HepG2 (cell line): Measurements from ENCODE around the gene KPNB1. TPM values are rescaled to one million over a fixed set of nuclear protein-coding genes. Genes with fewer than 3 reads are reported as not detected.

Experiments used
- AHR ChIP-seq: IDR thresholded peaks from 2 replicates; pipeline ENCODE4 v1.6.1; 2018; ENCODE audit warnings: missing genetic modification reagents, missing compliant biosample characterization
- FOSL1 ChIP-seq: sonication (generic); formaldehyde crosslinking; IDR thresholded peaks from 2 replicates; pipeline ENCODE4 v1.9.0; 2021; ENCODE audit warnings: missing genetic modification reagents, borderline replicate concordance
- HNRNPK ChIP-seq: fragments of 200-400 bp; formaldehyde crosslinking; IDR thresholded peaks from 2 replicates; pipeline ENCODE4 v1.6.1; 2018; ENCODE audit warnings: low read length, low read depth, moderate library complexity, mild to moderate bottlenecking; ENCODE audit not compliant: poor library complexity, severe bottlenecking
- HNRNPLL ChIP-seq: fragments of 200-400 bp; formaldehyde crosslinking; IDR thresholded peaks from 2 replicates; pipeline ENCODE4 v1.6.1; 2017; ENCODE audit warnings: mild to moderate bottlenecking, low read depth, low read length; ENCODE audit not compliant: poor library complexity, severe bottlenecking
- MAX ChIP-seq: IDR thresholded peaks from 2 replicates; pipeline ENCODE4 v1.6.1; 2012; ENCODE audit warnings: inconsistent platforms
- NFRKB ChIP-seq: fragments of 450-650 bp; IDR thresholded peaks from 2 replicates; pipeline ENCODE4 v1.6.1; 2017
- NONO ChIP-seq, 2 experiments: fragments of 450-650 bp in 1 of 2; sonication (generic) in 1 of 2; formaldehyde crosslinking in 1 of 2; IDR thresholded peaks in 1 of 2; conservative IDR thresholded peaks in 1 of 2; 2 replicates each; pipeline versions ENCODE4 v1.6.1 to v1.8.0; 2017 to 2022; ENCODE audit warnings: mild to moderate bottlenecking in 1 of 2, missing genetic modification reagents in 1 of 2, moderate library complexity in 1 of 2
- REXO4 ChIP-seq: sonication (generic); formaldehyde crosslinking; IDR thresholded peaks from 2 replicates; pipeline ENCODE4 v1.8.0; 2022; ENCODE audit warnings: missing genetic modification reagents, mild to moderate bottlenecking, borderline replicate concordance
- SMAD9 ChIP-seq: sonication (generic); formaldehyde crosslinking; IDR thresholded peaks from 2 replicates; pipeline ENCODE4 v1.5.1; 2020; ENCODE audit warnings: mild to moderate bottlenecking, missing genetic modification reagents
- SMARCE1 ChIP-seq: fragments of 450-650 bp; IDR thresholded peaks from 2 replicates; pipeline ENCODE4 v1.6.1; 2017; ENCODE audit warnings: borderline replicate concordance
- TCF7L2 ChIP-seq: IDR thresholded peaks from 2 replicates; pipeline ENCODE4 v1.6.1; 2011; ENCODE audit warnings: mild to moderate bottlenecking, low read depth, low read length, moderate library complexity
- TMF1 ChIP-seq: sonication (generic); formaldehyde crosslinking; IDR thresholded peaks from 2 replicates; pipeline ENCODE4 v1.8.1; 2022; ENCODE audit warnings: low read depth, missing genetic modification reagents
- ZNF510 ChIP-seq: sonication (generic); formaldehyde crosslinking; IDR thresholded peaks from 2 replicates; pipeline ENCODE4 v1.4.0; 2020; ENCODE audit warnings: low read depth, mild to moderate bottlenecking, missing genetic modification reagents
- ZNF512B ChIP-seq: sonication (generic); formaldehyde crosslinking; IDR thresholded peaks from 2 replicates; pipeline ENCODE4 v1.5.1; 2020; ENCODE audit warnings: missing genetic modification reagents, mild to moderate bottlenecking, borderline replicate concordance
- ZNF552 ChIP-seq: sonication (generic); formaldehyde crosslinking; IDR thresholded peaks from 2 replicates; pipeline ENCODE4 v1.9.0; 2022; ENCODE audit warnings: missing genetic modification reagents, mild to moderate bottlenecking, borderline replicate concordance
- ZNF772 ChIP-seq: sonication (generic); formaldehyde crosslinking; IDR thresholded peaks from 2 replicates; pipeline ENCODE4 v1.5.0; 2020; ENCODE audit warnings: mild to moderate bottlenecking, missing genetic modification reagents
- ZNF816 ChIP-seq: sonication (generic); formaldehyde crosslinking; IDR thresholded peaks from 2 replicates; pipeline ENCODE4 v1.8.0; 2022; ENCODE audit warnings: missing genetic modification reagents, mild to moderate bottlenecking, borderline replicate concordance
- polyA plus RNA-seq, 8 experiments: library from polyadenylated mRNA; depleted of rRNA in 3 of 8; stranded (reverse) in 7 of 8; unstranded in 1 of 8; fragments of >200 nt; fragmentation: Illumina TruSeq in 4 of 8; extraction: Trizol in 4 of 8; gene quantifications; 2 replicates each; pipeline versions ENCODE4 v1.2.1 to v1.2.3, GENCODE V29; 2011 to 2016; ENCODE audit warnings: low read depth in 4 of 8, missing spikeins in 1 of 8, mixed read lengths in 1 of 8; ENCODE audit not compliant: insufficient read depth in 1 of 8
- total RNA-seq, 5 experiments: library from RNA; depleted of rRNA; stranded (reverse); fragments of >200 nt; fragmentation: Illumina TruSeq; extraction: Trizol; gene quantifications; 2 replicates each; pipeline ENCODE4 v1.2.3, GENCODE V29; 2016; ENCODE audit warnings: low read depth in 1 of 5
- TF ChIP-seq, protein P1 (sequence below): sonication (generic); formaldehyde crosslinking; IDR thresholded peaks from 2 replicates; pipeline ENCODE4 v1.5.1; 2020; ENCODE audit warnings: mild to moderate bottlenecking, missing genetic modification reagents, moderate library complexity
- TF ChIP-seq, protein P2 (sequence below): sonication (generic); formaldehyde crosslinking; IDR thresholded peaks from 2 replicates; pipeline ENCODE4 v1.4.0; 2020; ENCODE audit warnings: mild to moderate bottlenecking, missing genetic modification reagents
- TF ChIP-seq, protein P3 (sequence below): sonication (generic); formaldehyde crosslinking; IDR thresholded peaks from 2 replicates; pipeline ENCODE4 v1.9.0; 2021; ENCODE audit warnings: missing genetic modification reagents, borderline replicate concordance
- TF ChIP-seq, protein P4 (sequence below): sonication (generic); formaldehyde crosslinking; IDR thresholded peaks from 2 replicates; pipeline ENCODE4 v1.8.0; 2022; ENCODE audit warnings: missing genetic modification reagents, low read depth, mild to moderate bottlenecking, borderline replicate concordance

Gene KPNB1
- total and polyA plus RNA-seq, 2 of the 13 experiments (the other 11 are each of a cell fraction or from before 2014, with no cell fraction given): 164 to 424 TPM

DNA sequence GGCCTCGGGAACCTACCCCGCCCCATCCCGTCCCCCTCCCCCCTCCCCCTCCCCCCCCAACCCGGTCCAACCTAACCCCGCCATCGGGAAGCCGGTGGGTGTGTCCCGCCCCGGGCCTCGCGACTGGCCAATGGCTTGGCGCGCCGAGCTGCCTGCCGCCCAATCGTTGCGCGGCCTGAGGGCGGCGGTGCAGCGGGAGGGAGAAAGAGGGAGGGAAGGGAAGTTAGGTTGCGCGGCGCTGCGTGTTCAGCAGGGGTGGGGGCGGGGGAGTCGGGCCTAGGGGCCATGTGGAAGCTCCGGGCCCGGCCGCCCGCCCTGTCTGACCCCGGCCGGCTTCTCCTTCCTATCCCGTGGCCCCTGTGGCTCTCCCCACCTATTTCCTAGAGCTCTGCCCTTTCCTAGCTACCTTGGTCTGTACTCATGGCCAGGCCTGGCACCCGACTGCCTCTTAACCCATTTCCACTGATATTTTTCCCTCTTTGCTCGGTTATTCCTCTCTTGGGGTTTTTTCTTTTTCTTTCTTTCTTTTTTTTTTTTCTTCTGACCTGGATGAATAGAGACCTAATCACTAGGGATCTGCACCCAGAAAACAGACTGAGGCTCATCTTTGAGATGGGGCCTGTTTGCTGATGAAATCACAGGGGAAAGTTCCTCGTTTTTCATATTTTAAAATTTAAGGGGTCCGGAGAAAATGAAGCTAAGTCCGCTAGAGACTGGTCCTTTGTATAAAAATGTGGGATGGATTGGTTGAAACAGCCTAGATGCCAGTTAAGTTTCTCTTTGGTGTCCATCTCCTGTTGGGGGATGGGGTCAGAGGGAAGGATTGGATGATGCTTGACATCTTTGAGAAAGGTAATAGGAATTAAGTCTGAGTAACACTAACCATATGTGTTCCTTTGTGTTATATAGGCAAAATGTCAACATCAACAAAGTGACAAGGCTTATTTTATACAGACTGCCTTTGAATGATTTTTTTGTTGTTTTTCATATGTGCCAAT is 1.1 kb downstream of the KPNB1 start (continued):
- TF ChIP-seq TMF1 (CRISPR knock-in tag) (no peak; the same call in 1 of the 2 replicates), HNRNPK (peak; percentile 100), TCF7L2 (no peak), ZNF772 (CRISPR knock-in tag) (no peak), ZNF552 (CRISPR knock-in tag) (no peak), ZNF512B (CRISPR knock-in tag) (0 out of 2 replicates have a peak, but pooled peaks have one; percentile 56), REXO4 (CRISPR knock-in tag) (no peak; the same call in 1 of the 2 replicates), SMAD9 (no peak), NFRKB (no peak), NONO (IDR thresholded peaks at IDR 0.05) (no peak), NONO (CRISPR knock-in tag; conservative IDR thresholded peaks at IDR 0.05) (peak; percentile 79; the same call in 1 of the 2 replicates), ZNF510 (CRISPR knock-in tag) (peak; percentile 77; the same call in 1 of the 2 replicates), HNRNPLL (peak; percentile 65), SMARCE1 (no peak), FOSL1 (CRISPR knock-in tag) (no peak), ZNF816 (CRISPR knock-in tag) (no peak), AHR (CRISPR knock-in tag) (peak; percentile 64; the same call in 1 of the 2 replicates), MAX (peak; percentile 95)
- TF ChIP-seq, protein P1, sequence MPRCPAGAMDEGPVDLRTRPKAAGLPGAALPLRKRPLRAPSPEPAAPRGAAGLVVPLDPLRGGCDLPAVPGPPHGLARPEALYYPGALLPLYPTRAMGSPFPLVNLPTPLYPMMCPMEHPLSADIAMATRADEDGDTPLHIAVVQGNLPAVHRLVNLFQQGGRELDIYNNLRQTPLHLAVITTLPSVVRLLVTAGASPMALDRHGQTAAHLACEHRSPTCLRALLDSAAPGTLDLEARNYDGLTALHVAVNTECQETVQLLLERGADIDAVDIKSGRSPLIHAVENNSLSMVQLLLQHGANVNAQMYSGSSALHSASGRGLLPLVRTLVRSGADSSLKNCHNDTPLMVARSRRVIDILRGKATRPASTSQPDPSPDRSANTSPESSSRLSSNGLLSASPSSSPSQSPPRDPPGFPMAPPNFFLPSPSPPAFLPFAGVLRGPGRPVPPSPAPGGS (CRISPR knock-in tag): no peak
- TF ChIP-seq, protein P2, sequence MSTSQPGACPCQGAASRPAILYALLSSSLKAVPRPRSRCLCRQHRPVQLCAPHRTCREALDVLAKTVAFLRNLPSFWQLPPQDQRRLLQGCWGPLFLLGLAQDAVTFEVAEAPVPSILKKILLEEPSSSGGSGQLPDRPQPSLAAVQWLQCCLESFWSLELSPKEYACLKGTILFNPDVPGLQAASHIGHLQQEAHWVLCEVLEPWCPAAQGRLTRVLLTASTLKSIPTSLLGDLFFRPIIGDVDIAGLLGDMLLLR: no peak; the same call in 1 of the 2 replicates
- TF ChIP-seq, protein P3, sequence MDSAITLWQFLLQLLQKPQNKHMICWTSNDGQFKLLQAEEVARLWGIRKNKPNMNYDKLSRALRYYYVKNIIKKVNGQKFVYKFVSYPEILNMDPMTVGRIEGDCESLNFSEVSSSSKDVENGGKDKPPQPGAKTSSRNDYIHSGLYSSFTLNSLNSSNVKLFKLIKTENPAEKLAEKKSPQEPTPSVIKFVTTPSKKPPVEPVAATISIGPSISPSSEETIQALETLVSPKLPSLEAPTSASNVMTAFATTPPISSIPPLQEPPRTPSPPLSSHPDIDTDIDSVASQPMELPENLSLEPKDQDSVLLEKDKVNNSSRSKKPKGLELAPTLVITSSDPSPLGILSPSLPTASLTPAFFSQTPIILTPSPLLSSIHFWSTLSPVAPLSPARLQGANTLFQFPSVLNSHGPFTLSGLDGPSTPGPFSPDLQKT (CRISPR knock-in tag): no peak
- TF ChIP-seq, protein P4, sequence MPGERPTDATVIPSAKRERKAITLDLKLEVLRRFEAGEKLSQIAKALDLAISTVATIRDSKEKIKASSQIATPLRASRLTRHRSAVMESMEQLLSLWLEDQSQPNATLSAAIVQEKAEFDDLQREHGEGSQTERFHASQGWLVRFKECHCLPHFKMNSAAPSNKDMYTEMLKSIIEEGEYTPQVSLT: no peak
